Stromal cell of bone marrow (primary cell): ENCODE data around the gene PUM2.

Experiments
- DNase-seq: peaks from one replicate; pipeline ENCODE4 v3.0.0-alpha.2; 2012; ENCODE audit warnings: low read depth

Gene PUM2

GRCh38 chr2:20231598-20232026 is 119.0 kb downstream of the PUM2 start:
- no peak for DNase-seq

DNA sequence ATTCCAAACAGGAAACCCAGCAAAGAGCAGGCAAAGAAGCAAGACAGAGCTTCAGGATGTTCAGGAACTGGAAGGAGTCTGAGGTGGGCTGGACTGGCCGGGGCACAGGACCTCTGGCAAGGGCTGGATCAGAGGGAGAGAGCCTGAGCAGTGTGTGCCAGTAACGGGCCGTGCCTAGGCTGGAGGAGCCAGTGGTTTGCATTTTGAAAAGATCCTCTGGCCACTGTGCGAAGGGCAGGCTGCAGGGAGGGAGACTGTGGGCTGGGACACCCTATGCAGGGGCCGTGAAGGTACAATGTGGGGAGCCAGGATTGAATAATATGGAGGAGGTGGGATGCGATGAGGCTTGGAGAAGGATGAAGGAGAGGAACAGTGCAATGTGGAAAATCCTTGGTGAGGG is 119.5 kb downstream of the PUM2 start:
- DNase-seq = no peak

- no peak for DNase-seq
Observed at GRCh38 chr2:20230114-20230425, 120.6 kb downstream of the PUM2 start.

DNA sequence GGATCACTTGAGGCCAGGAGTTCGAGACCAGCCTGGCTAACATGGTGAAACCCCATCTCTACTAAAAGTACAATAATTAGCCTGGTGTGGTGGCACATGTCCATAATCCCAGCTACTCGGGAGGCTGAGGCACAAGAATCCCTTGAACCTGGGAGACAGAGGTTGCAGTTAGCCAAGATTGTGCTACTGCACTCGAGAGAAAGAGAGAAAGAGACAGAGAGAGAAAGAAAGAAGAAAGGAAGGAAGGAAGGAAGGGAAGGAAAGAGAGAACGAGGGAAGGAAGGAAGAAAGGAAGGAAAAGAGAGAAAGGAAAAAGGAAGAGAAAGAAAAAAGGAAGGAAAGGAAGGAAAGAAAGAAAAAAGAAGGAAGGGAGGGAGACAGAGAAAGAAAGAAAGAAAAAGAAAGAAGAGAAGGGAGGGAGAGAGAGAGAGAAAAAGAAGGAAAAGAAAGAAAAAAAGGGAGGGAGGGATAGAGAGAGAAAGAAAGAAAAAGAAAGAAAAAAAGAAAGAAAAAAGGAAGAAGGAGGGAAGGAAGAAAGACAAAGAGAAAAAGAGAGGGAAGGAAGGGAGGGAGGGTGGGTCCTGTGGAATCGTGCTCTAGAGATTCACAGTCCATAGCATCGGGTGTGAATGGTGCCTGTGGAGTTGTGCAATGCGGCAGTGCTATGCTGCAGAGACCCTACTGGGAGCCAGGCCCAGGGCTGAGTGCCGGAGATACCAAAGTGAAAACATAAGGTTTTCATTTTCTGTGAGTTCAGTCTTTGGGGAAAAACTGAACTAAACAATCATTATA is 121.1 kb downstream of the PUM2 start:
- DNase-seq = no peak

DNA sequence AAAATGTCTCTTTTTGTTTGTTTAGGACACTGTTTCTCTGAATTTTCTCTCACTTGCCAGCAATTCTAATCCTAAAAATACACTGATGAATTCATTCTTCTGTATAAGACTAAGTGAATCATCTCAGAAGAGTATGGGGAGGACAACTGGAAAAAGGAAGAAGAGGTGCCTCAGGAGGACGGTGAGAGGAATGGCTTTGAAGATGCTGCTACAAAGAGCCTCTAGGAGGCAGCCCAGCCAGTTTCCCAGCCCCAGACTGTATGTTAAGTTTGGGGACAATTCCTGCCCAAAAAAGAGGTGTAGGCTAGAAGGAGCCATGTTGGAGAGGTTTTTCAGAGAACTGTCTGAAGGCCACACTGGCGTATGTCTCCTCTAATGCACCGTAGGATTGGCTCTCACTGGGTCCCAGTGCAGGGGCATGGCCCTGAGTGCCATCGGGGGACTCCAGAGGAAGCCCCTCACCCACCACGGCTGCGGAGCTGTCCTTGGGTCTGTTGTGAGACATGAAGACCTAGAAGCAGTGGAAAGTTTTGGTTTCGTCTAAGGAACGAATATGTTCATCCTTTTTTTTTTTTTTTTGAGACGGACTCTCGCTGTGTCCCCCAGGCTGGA is 122.6 kb downstream of the PUM2 start:
- no peak for DNase-seq

DNA sequence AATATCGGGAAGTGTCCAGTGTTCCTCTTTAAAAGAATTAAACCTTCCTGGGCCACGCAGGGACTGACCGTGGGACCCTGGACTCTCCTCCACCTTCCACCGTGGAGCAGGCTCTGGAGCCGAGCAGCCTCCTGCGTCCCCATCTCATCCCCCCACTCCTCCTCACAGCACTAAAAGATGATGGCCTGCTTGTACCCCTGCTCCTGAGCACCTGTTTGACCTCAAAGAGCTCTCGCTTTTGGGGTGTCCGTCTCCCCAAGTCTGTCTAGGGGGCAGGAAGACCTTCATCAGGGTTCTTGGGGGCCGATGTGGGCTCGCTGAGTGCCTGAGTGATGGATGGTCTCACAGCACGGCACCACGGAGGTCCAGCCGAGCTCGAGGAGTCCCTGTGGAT is 124.5 kb downstream of the PUM2 start:
- DNase-seq = no peak

DNA sequence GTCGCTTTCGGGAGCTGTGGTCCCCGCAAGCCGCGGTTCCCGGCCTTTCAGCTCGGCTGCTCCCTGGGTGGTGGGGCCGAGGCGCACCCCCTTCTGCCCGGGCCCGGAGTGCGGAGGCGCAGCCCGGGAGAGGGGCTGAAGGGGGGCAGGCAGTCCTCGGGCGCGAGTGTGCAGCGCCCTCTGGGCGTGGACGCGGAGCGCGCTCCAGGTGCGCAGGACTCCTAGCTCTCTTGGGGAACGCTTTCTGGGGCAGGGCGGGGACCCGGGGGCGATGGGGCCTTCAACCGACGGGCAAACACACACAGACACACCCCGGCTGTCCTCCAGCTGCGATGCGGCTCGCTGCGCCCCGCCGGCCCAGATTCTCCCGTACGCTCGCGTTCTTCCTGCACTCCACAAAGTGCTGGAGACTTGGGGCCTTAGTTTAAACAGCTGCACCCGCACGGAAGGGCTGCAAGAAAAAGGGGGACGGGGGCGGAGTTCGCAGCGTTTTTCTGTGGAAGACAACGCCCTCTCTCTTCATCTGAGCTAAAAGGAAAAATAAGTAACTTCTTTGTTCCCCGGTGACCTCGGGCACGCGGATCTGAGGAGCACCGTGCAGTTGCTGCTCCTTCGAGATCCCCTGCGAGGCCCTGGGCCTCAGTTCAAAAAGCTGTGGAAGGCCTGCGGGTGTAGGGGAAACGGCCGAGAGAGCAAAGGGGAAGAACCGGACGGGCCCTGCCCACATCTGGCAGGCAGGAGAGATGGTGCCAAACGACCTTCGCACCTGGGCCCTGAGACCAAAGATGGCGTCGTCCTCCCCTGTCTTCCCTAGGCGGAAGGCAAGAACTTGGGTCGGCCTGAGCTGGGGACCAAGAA is 125.1 kb downstream of the PUM2 start:
- no peak for DNase-seq

DNA sequence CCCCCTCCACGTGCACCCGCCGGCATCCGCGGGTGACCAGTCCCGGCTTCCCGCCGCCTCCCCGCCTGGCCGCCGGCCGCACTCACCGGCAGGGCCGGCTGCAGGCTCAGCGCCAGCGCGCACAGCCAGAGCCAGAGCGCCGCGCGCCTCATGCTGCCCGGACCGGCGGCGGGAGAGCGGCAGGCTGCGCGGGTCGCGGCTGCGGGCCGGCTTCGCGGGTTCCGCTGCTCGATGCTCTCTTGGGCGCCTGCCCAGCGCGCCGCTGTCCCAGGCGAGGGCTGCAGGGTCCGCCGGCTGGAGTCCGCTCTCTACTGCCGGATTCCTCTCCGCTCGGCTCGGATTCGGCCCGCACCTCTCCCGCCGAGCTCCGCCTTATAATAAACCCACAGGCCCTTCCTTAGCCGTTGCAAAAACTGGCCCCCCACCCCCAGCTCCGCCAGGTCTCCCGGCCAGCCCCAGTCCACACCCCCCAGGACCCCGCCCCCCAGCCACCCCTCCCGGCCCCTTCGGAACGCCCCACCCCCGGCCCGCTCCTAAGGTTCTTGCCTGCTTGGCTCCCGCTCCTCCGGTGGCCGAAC is 125.8 kb downstream of the PUM2 start, which contains the start of gene SDC1:
TSS of gene SDC1 (minus strand) at position 415 of the 578 bp plus-strand sequence. CDS start at position 152, 263 bp downstream.
- DNase-seq = no peak

DNA sequence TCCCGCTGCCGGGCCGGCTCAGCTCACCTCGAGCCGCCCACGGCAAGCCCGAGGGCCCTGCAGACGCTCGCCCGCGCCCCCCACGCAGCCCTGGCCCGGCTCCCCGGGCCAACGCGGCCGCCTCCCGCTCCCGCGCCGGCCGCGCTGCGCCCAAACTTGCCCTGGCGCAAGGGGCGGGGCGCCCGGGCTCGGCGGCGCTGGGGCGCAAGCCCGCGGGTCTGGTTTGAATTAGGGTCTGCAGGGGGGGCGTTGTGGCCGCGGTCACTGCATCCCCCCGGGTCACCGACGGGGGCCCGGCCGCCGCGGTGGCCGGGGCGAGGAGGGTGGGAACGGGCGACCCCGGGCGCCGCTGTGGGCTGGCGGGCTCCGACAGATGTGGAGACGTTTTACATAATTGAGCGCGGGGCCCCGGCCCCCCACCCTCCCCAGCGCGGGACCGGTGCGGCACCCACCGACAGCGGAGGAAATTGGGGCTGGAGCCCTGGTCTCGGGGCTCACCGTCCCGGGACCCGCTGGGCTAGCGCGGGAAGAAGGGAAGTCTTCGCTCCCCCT is 126.4 kb downstream of the PUM2 start:
- no peak for DNase-seq

- no peak for DNase-seq
Observed at GRCh38 chr2:20223407-20224163, 127.1 kb downstream of the PUM2 start.

- no peak for DNase-seq
Observed at GRCh38 chr2:20222769-20223406, 127.8 kb downstream of the PUM2 start.

DNA sequence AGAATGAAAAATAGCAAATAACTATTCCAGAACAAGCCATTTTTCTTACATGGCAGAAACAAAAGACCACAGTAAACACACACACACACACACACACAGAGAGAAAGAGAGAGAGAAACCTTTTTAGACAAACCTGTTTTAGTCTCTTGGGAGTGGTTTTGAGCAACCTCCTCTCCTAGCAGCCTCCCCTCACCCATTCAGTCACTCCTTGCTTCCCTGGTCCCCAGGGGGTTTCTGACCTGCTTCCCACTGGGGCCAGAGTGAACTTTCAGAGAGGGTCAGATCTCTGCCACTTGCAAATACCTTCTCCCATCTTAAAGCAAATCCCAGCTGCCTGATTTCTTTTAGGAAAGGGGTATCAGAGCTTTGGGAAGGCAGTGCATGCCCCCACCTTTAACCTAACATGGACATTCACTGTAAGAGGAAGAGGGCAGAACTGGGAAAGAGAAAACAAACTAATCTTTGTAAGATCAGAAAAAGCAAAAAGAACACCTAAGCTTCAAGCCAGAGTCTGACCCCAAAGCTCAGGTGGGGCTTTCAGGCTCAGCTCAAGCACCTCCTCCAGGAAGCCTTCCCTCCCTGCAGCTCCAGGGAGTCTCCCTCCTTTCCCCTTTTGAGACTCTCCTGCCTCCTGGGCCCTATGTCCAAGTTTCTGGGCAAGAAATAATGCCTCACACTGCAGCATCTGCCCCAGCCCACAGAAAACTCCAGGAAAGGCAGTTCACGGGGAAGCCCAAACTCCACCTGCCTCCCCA is 128.5 kb downstream of the PUM2 start:
- DNase-seq = no peak

- DNase-seq = no peak
Observed at GRCh38 chr2:20221555-20221973, 129.1 kb downstream of the PUM2 start.

DNA sequence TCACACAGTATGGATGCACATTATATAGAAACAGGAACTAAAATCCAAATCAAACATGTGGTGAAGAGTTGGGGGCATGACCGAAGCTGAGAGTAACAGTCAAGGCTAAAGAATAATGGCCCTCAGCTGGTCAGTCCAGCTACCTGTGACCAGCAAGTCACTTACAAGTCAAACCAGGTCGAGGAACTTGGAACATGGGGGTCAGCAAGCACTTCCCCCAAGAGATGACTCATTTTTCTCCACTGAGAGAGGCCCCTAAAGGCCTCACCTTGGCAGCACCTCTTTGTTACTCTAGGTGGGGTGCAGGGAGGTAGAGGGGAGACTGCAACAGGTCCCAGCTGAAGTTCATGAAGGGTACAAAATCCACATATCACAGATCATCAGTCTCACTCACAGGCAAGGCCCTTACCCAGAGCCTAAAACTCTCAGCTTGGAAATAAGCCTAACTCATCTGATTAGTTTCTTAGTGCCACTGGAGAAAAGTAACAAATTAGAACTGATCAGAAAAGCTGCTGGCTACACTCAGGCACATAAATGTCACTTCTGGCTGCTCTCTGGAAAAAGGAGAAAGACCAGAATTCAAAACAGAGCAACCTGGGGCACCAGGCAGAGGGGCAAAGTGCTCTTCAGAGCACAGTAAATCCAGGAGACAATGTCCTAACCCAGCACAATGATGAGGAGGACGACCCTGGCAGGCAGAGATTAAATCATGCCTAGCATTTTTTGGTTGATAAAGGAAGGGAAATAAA is 129.7 kb downstream of the PUM2 start:
- no peak for DNase-seq

- DNase-seq = no peak
Observed at GRCh38 chr2:20219763-20220380, 130.8 kb downstream of the PUM2 start.

GRCh38 chr2:20218331-20219320 is 132.0 kb downstream of the PUM2 start:
- DNase-seq = no peak

GRCh38 chr2:20217041-20217970 is 133.3 kb downstream of the PUM2 start:
- DNase-seq = no peak
